ENCODE measurements around the gene TGIF1. TPM values are rescaled to one million over a fixed set of nuclear protein-coding genes. Genes with fewer than 3 reads are reported as not detected.

Gene TGIF1
- total RNA-seq, result 10 to 100 TPM; 12.8 to 40.7 (median 19.9) TPM
- polyA plus RNA-seq, result 10 to 100 TPM; 16.1 to 19.0 TPM

- no peak for TF ChIP-seq CTCF (IDR thresholded peaks at IDR 0.05)
- ATAC-seq (peak; percentile 45 to 57 (median 48)), DNase-seq (peak; percentile 80 to 94 (median 87)), FAIRE-seq (no peak)
- H3K36me3 ChIP-seq, result no peaks in the 10 kb centered on the region
- peaks cover 13 to 18% (median 17%) of the 10 kb centered on the region in 3 donors for H3K4me1 ChIP-seq
- H3K27ac ChIP-seq, result peak within 1 kb of the TSS; percentile 92 to 100 (median 98)
- no peaks in the 10 kb centered on the region for H3K9me3 ChIP-seq
- intact Hi-C loops (cut with DNase I), result loop anchor here in 1 of 3 donors (5.0 to 10.0 kb wide), 2 partner anchors 147 to 165 kb away; no protein-coding TSS in a partner anchor
- H3K4me3 ChIP-seq, result peak within 1 kb of the TSS; percentile 78 to 90 (median 80)
- 0 to 1% methylated on average over 46 to 70 of the region's 71 CpGs for WGBS, 2 donors
- no peaks in the 10 kb centered on the region for H3K27me3 ChIP-seq
These were observed at the start of gene TGIF1 for GRCh38 chr18:3450012-3450798. Gene TGIF1 (plus strand): TSS chr18:3450172. CDS start chr18:3450490, 318 bp downstream.

- no peak for ATAC-seq
- WGBS, 2 donors, result 63 to 78% methylated on average over 2 of the region's 2 CpGs
These were observed 49.2 kb upstream of the TGIF1 start for GRCh38 chr18:3400567-3401296.

GRCh38 chr18:3401669-3402620, 48.0 kb upstream of the TGIF1 start:
- ATAC-seq (no peak), DNase-seq (no peak), FAIRE-seq (no peak)
- WGBS, 2 donors, result 71% methylated on average over 5 of the region's 5 CpGs
- H3K36me3 ChIP-seq, result no peaks in the 10 kb centered on the region
- intact Hi-C loops (cut with DNase I), result no loop called here
- no peaks in the 10 kb centered on the region for H3K4me1 ChIP-seq
- no peak for TF ChIP-seq CTCF (IDR thresholded peaks at IDR 0.05)
- no peak overlapping the region for H3K4me3 ChIP-seq
- no peaks in the 10 kb centered on the region for H3K9me3 ChIP-seq
- no peak overlapping the region for H3K27ac ChIP-seq
- H3K27me3 ChIP-seq, result no peaks in the 10 kb centered on the region

More at GRCh38 chr18:3400567-3401296, 49.2 kb upstream of the TGIF1 start:
- no peaks in the 10 kb centered on the region for H3K36me3 ChIP-seq
- no peak for TF ChIP-seq CTCF (IDR thresholded peaks at IDR 0.05)
- no peaks in the 10 kb centered on the region for H3K4me1 ChIP-seq
- DNase-seq (no peak), FAIRE-seq (no peak)
- no peaks in the 10 kb centered on the region for H3K9me3 ChIP-seq
- H3K27ac ChIP-seq, result no peak overlapping the region
- no peak overlapping the region for H3K4me3 ChIP-seq
- H3K27me3 ChIP-seq, result no peaks in the 10 kb centered on the region
- intact Hi-C loops (cut with DNase I), result no loop called here

GRCh38 chr18:3402982-3403451, 47.0 kb upstream of the TGIF1 start:
- intact Hi-C loops (cut with DNase I), result no loop called here
- H3K27ac ChIP-seq, result no peak overlapping the region
- FAIRE-seq (no peak), ATAC-seq (no peak), DNase-seq (no peak)
- H3K36me3 ChIP-seq, result no peaks in the 10 kb centered on the region
- no peak for TF ChIP-seq CTCF (IDR thresholded peaks at IDR 0.05)
- H3K9me3 ChIP-seq, result no peaks in the 10 kb centered on the region
- no peak overlapping the region for H3K4me3 ChIP-seq
- 33 to 57% methylated on average over 1 of the region's 1 CpG for WGBS, 2 donors
- H3K4me1 ChIP-seq, result no peaks in the 10 kb centered on the region
- no peaks in the 10 kb centered on the region for H3K27me3 ChIP-seq

Measured in pancreas (tissue), 10 donors.